Right lobe of liver (tissue), 6 donors: ENCODE data around the gene CMKLR1. TPM values are rescaled to one million over a fixed set of nuclear protein-coding genes. Genes with fewer than 3 reads are reported as not detected.

Source experiments
- ATAC-seq, 4 donors: fragments of 200-7000 bp; cut with Tn5 transposase; one replicate each; pipeline ENCODE4 v1.9.1; 2020; ENCODE audit warnings: mild to moderate bottlenecking in 4 of 4, moderate library complexity in 4 of 4
- DNase-seq, 3 donors: peaks; one replicate each; pipeline ENCODE4 v3.0.0-alpha.2; 2020
- H3K27ac ChIP-seq, 3 donors: fragments of 200-600 bp; one replicate each; pipeline ENCODE4 v1.8.0; 2022
- H3K27me3 ChIP-seq, 2 donors: fragments of 200-600 bp; one replicate each; pipeline ENCODE4 v1.8.0; 2022
- H3K36me3 ChIP-seq, 4 donors: fragments of 200-600 bp; sonication (generic) in 1 of 4; one replicate each; pipeline versions ENCODE4 v1.5.1 to v1.8.0; 2017 to 2022; ENCODE audit warnings: control low read depth in 1 of 4
- H3K4me1 ChIP-seq, 4 donors: fragments of 200-600 bp; sonication (generic) in 1 of 4; one replicate each; pipeline versions ENCODE4 v1.5.1 to v1.8.0; 2017 to 2022; ENCODE audit warnings: control low read depth in 1 of 4
- H3K4me3 ChIP-seq, 3 donors: fragments of 200-600 bp; one replicate each; pipeline ENCODE4 v1.8.0; 2022
- H3K9me3 ChIP-seq, 4 donors: fragments of 200-600 bp; sonication (generic) in 1 of 4; one replicate each; pipeline versions ENCODE4 v1.5.1 to v1.8.0; 2017 to 2022; ENCODE audit warnings: control low read depth in 1 of 4
- POLR2A ChIP-seq: fragments of 450-650 bp; IDR thresholded peaks from one replicate; pipeline ENCODE4 v1.6.1; 2017; ENCODE audit warnings: antibody characterized with exemption, mild to moderate bottlenecking
- WGBS: methylation state at CpG from one replicate; pipeline ENCODE4 v1.1.6; 2018; ENCODE audit warnings: low coverage, low lambda C conversion rate; ENCODE audit not compliant: insufficient coverage; ENCODE audit errors: missing lambda C conversion rate; 5-methylcytosine and 5-hydroxymethylcytosine counted together
- intact Hi-C, 2 donors: fragments of 100-400 bp; cut with DNase I; formaldehyde crosslinking; loops; one replicate each; pipeline versions ENCODE4 v1.11.2 to v1.14.1; 2022
- total RNA-seq, 6 experiments: library from RNA; depleted of rRNA in 2 of 6; stranded (reverse); fragments of >200 nt in 2 of 6; fragmentation: NEBNext Ultra II Directional in 3 of 6; extraction: Animal tissue kit (Norgen Biotek cat#: 25700) in 3 of 6; gene quantifications; one replicate each; pipeline versions ENCODE4 v1.1.0 to v1.2.4, GENCODE V29; 2016 to 2023
- TF ChIP-seq, protein P1 (sequence below), 4 donors: fragments of 200-600 bp in 3 of 4; fragments of 450-650 bp in 1 of 4; IDR thresholded peaks; one replicate each; pipeline versions ENCODE4 v1.5.1 to v1.8.0; 2016 to 2022; ENCODE audit warnings: antibody characterized with exemption in 4 of 4, mild to moderate bottlenecking in 2 of 4
- donor health status: DM: no; HTN: yes; CAD: no.
- donor health status: DM: no; HTN: no; CAD: no.
- donor health status: DM: no; HTN: no; CAD: no.
- donor health status: DM: no; HTN: yes; CAD: no.
- donor health status: DM: no; HTN: yes; CAD: no.

CMKLR1 gene
- total RNA-seq, 6 experiments from 2014 or later: 1.5 to 8.2 (median 4.2) TPM

DNA sequence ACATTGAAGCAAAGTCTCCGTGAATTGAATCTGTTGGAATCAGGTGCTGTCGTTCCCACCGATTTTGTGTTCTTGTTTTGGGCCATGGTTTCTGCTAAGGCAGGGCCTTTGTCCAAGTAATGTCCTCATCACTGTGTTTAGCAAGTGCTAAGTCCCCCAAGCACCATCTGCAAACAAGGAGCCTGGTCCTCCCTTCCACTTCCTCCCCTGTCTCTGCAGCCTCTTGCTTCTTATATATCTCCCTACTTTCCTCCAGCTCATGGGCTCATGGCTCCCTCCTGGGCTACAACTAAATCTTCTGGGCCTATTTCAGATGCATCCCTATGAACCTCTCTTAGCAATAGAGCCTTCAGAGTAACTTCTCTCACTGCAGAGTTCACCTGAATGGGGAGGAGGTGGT, 25.8 kb upstream of the CMKLR1 start:
- no peaks in the 10 kb centered on the region for H3K27me3 ChIP-seq
- H3K4me1 ChIP-seq: no peaks in the 10 kb centered on the region
- intact Hi-C loops: no loop called here
- H3K27ac ChIP-seq: no peak overlapping the region
- DNase-seq (no peak), ATAC-seq (no peak)
- no peaks in the 10 kb centered on the region for H3K9me3 ChIP-seq
- H3K36me3 ChIP-seq: no peaks in the 10 kb centered on the region
- TF ChIP-seq POLR2A: no peak
- TF ChIP-seq, protein P1, sequence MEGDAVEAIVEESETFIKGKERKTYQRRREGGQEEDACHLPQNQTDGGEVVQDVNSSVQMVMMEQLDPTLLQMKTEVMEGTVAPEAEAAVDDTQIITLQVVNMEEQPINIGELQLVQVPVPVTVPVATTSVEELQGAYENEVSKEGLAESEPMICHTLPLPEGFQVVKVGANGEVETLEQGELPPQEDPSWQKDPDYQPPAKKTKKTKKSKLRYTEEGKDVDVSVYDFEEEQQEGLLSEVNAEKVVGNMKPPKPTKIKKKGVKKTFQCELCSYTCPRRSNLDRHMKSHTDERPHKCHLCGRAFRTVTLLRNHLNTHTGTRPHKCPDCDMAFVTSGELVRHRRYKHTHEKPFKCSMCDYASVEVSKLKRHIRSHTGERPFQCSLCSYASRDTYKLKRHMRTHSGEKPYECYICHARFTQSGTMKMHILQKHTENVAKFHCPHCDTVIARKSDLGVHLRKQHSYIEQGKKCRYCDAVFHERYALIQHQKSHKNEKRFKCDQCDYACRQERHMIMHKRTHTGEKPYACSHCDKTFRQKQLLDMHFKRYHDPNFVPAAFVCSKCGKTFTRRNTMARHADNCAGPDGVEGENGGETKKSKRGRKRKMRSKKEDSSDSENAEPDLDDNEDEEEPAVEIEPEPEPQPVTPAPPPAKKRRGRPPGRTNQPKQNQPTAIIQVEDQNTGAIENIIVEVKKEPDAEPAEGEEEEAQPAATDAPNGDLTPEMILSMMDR (IDR thresholded peaks at IDR 0.05): no peak
- no peak overlapping the region for H3K4me3 ChIP-seq
- 83% methylated on average over 3 of the region's 3 CpGs for WGBS

GRCh38 chr12:108363565-108363964, 24.5 kb upstream of the CMKLR1 start:
- intact Hi-C loops: no loop called here
- TF ChIP-seq, protein P1 (IDR thresholded peaks at IDR 0.05): no peak
- no peak for TF ChIP-seq POLR2A
- DNase-seq: no peak
- no peak for ATAC-seq
- H3K27ac ChIP-seq: no peak overlapping the region
- H3K9me3 ChIP-seq: no peaks in the 10 kb centered on the region
- H3K27me3 ChIP-seq: no peaks in the 10 kb centered on the region
- no peaks in the 10 kb centered on the region for H3K36me3 ChIP-seq
- 76% methylated on average over 1 of the region's 1 CpG for WGBS
- H3K4me1 ChIP-seq: no peaks in the 10 kb centered on the region
- H3K4me3 ChIP-seq: no peak overlapping the region

- Histone ChIP-seq H3K4me1 (no peaks in the 10 kb centered on the region), H3K36me3 (no peaks in the 10 kb centered on the region), H3K27me3 (no peaks in the 10 kb centered on the region), H3K4me3 (no peak overlapping the region), H3K27ac (no peak overlapping the region), H3K9me3 (no peaks in the 10 kb centered on the region)
- ATAC-seq (no peak), DNase-seq (no peak)
- 54% methylated on average over 11 of the region's 11 CpGs for WGBS
- intact Hi-C loops: no loop called here
- TF ChIP-seq POLR2A: no peak
- TF ChIP-seq, protein P1 (IDR thresholded peaks at IDR 0.05): no peak
These were observed 24.1 kb upstream of the CMKLR1 start for GRCh38 chr12:108363165-108363564.

DNA sequence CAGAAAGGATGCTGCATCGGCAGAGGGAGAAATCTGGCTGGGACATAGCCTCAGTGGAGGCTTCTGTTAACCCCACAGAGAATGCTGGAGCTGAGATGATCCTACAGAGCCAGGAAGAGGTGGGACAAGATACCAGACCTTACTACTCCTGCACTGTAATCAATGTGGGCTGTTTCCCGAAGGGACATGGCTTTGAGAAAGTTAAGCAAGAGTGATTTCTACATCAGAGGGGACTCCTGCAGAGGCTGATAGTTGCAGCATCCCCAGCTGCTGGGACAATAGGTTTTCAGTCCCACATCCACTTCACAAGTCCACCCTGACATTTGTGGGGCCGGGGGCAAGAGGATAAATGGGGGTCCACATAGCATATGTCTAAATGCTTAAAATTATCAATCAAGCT, 22.5 kb upstream of the CMKLR1 start:
- DNase-seq (no peak), ATAC-seq (no peak)
- 30% methylated on average over 3 of the region's 3 CpGs for WGBS
- Histone ChIP-seq H3K27me3 (no peaks in the 10 kb centered on the region), H3K4me3 (no peak overlapping the region), H3K4me1 (no peaks in the 10 kb centered on the region), H3K9me3 (no peaks in the 10 kb centered on the region), H3K36me3 (no peaks in the 10 kb centered on the region), H3K27ac (no peak overlapping the region)
- TF ChIP-seq, protein P1 (IDR thresholded peaks at IDR 0.05): no peak
- no peak for TF ChIP-seq POLR2A
- intact Hi-C loops: no loop called here

DNA sequence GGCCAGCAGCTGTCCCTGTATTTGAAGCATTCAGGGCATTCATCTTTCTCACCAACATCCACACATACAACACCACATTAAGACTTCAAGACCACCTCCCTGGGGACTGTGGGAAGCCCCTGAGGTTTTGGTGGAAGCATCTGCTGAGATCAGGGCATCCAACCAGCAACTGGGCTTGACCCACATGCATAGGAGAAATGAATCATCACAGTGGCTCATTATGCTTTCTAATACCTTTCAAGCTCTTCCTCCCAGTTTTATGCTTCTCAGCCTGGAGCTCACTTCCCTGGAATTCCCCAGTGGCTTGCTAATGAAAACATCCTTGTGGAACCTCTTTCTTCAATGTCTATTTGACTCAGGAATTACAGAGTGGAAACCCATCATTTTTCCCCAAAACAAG, 21.4 kb upstream of the CMKLR1 start:
- Histone ChIP-seq H3K36me3 (no peaks in the 10 kb centered on the region), H3K27ac (no peak overlapping the region), H3K27me3 (no peaks in the 10 kb centered on the region), H3K4me1 (no peaks in the 10 kb centered on the region), H3K9me3 (no peaks in the 10 kb centered on the region), H3K4me3 (no peak overlapping the region)
- intact Hi-C loops: no loop called here
- no peak for TF ChIP-seq POLR2A
- TF ChIP-seq, protein P1 (IDR thresholded peaks at IDR 0.05): no peak
- ATAC-seq (no peak), DNase-seq (no peak)
